ENCODE results near the gene GLG1.
"Not testable (repeated sequence)": the region's sequence is repeated elsewhere in the genome, so short reads cannot be mapped to it uniquely, and the experiment has no call there.

The GLG1 gene

GRCh38 chr16:74406600-74407361, 200.1 kb downstream of the GLG1 start:
- peak overlapping the region; percentile 35; the same call in 1 of the 2 replicates for H3K4me3 ChIP-seq (ENCODE audit: low read length)
- not testable (repeated sequence) for H3K4me1 ChIP-seq (ENCODE audit: insufficient read depth, low read length); H3K27ac ChIP-seq (ENCODE audit: low read length); H3K9me3 ChIP-seq (ENCODE audit: insufficient read depth, low read depth, low read length); H3K27me3 ChIP-seq (ENCODE audit: insufficient read depth, low read length); H3K9ac ChIP-seq (ENCODE audit: low read depth, low read length); H3K36me3 ChIP-seq (ENCODE audit: insufficient read depth, low read depth, low read length)

- not testable (repeated sequence) for H3K36me3 ChIP-seq (ENCODE audit: insufficient read depth, low read depth, low read length); H3K4me1 ChIP-seq (ENCODE audit: insufficient read depth, low read length); H3K9me3 ChIP-seq (ENCODE audit: insufficient read depth, low read depth, low read length); H3K27me3 ChIP-seq (ENCODE audit: insufficient read depth, low read length); H3K9ac ChIP-seq (ENCODE audit: low read depth, low read length); H3K4me3 ChIP-seq (ENCODE audit: low read length); H3K27ac ChIP-seq (ENCODE audit: low read length)
These were observed 202.6 kb downstream of the GLG1 start for GRCh38 chr16:74404148-74404933.

- not testable (repeated sequence) for H3K9me3 ChIP-seq (ENCODE audit: insufficient read depth, low read depth, low read length); H3K27me3 ChIP-seq (ENCODE audit: insufficient read depth, low read length); H3K36me3 ChIP-seq (ENCODE audit: insufficient read depth, low read depth, low read length); H3K4me1 ChIP-seq (ENCODE audit: insufficient read depth, low read length); H3K9ac ChIP-seq (ENCODE audit: low read depth, low read length); H3K27ac ChIP-seq (ENCODE audit: low read length); H3K4me3 ChIP-seq (ENCODE audit: low read length)
These were observed 206.7 kb downstream of the GLG1 start for GRCh38 chr16:74400238-74400637.

GRCh38 chr16:74398212-74398895, 208.6 kb downstream of the GLG1 start:
- not testable (repeated sequence) for H3K4me3 ChIP-seq (ENCODE audit: low read length); H3K27me3 ChIP-seq (ENCODE audit: insufficient read depth, low read length); H3K4me1 ChIP-seq (ENCODE audit: insufficient read depth, low read length); H3K9ac ChIP-seq (ENCODE audit: low read depth, low read length); H3K36me3 ChIP-seq (ENCODE audit: insufficient read depth, low read depth, low read length); H3K9me3 ChIP-seq (ENCODE audit: insufficient read depth, low read depth, low read length); H3K27ac ChIP-seq (ENCODE audit: low read length)
